NT2/D1 (cell line): ENCODE results near the gene PRX.
"Not testable (repeated sequence)": the region's sequence is repeated elsewhere in the genome, so short reads cannot be mapped to it uniquely, and the experiment has no call there.

Source experiments
- DNase-seq: peaks from one replicate; pipeline ENCODE4 v3.0.0-alpha.2; 2011; ENCODE audit warnings: low read depth, low spot score
- H3K27me3 ChIP-seq: 2 replicates; pipeline ENCODE4 v1.6.0; 2011; ENCODE audit warnings: mild to moderate bottlenecking; ENCODE audit not compliant: insufficient read length, insufficient read depth
- H3K36me3 ChIP-seq: 2 replicates; pipeline ENCODE4 v1.6.1; 2011; ENCODE audit warnings: mild to moderate bottlenecking, low read length, mixed read lengths; ENCODE audit not compliant: insufficient read depth, insufficient read length
- H3K4me1 ChIP-seq: 2 replicates; pipeline ENCODE4 v1.5.1; 2011; ENCODE audit not compliant: insufficient read depth, insufficient read length
- H3K4me3 ChIP-seq: 2 replicates; pipeline ENCODE4 v1.5.1; 2011; ENCODE audit warnings: low read depth; ENCODE audit not compliant: insufficient read length
- H3K9ac ChIP-seq: 2 replicates; pipeline ENCODE4 v1.6.0; 2011; ENCODE audit warnings: low read depth; ENCODE audit not compliant: insufficient read length
- H3K9me3 ChIP-seq: 2 replicates; pipeline ENCODE4 v1.5.1; 2011; ENCODE audit warnings: mild to moderate bottlenecking, low read length; ENCODE audit not compliant: insufficient read depth
- SUZ12 ChIP-seq: IDR thresholded peaks from 2 replicates; pipeline ENCODE4 v1.6.1; 2011; ENCODE audit not compliant: insufficient read length, insufficient read depth; ENCODE audit errors: extremely low read depth
- YY1 ChIP-seq: IDR thresholded peaks from 2 replicates; pipeline ENCODE4 v1.6.1; 2011; ENCODE audit not compliant: insufficient read length, insufficient read depth
- ZNF274 ChIP-seq: IDR thresholded peaks from 2 replicates; pipeline ENCODE4 v1.6.1; 2011; ENCODE audit warnings: mild to moderate bottlenecking, low read depth, low read length

Gene PRX

GRCh38 chr19:40377876-40378385 is 35.2 kb downstream of the PRX start:
- no peaks in the 10 kb centered on the region for H3K9me3 ChIP-seq
- peaks cover 60% of the 10 kb centered on the region for H3K36me3 ChIP-seq
- DNase-seq: no peak
- no peak overlapping the region for H3K4me3 ChIP-seq
- H3K9ac ChIP-seq: no peak overlapping the region
- TF ChIP-seq YY1: no peak
- TF ChIP-seq ZNF274: no peak
- no peak for TF ChIP-seq SUZ12
- no peaks in the 10 kb centered on the region for H3K27me3 ChIP-seq
- H3K4me1 ChIP-seq: peaks cover 5% of the 10 kb centered on the region

- TF ChIP-seq YY1 (no peak), SUZ12 (no peak), ZNF274 (no peak)
- DNase-seq: no peak
- Histone ChIP-seq H3K27me3 (no peaks in the 10 kb centered on the region), H3K9me3 (no peaks in the 10 kb centered on the region), H3K9ac (no peak overlapping the region), H3K36me3 (peaks cover 75% of the 10 kb centered on the region), H3K4me3 (no peak overlapping the region), H3K4me1 (peaks cover 9% of the 10 kb centered on the region)
Observed at GRCh38 chr19:40376286-40376862, 36.8 kb downstream of the PRX start.

GRCh38 chr19:40374084-40374483 is 39.1 kb downstream of the PRX start:
- Histone ChIP-seq H3K4me3 (no peak overlapping the region), H3K9me3 (no peaks in the 10 kb centered on the region), H3K36me3 (peaks cover 81% of the 10 kb centered on the region), H3K27me3 (no peaks in the 10 kb centered on the region), H3K9ac (no peak overlapping the region), H3K4me1 (peaks cover 8% of the 10 kb centered on the region)
- TF ChIP-seq SUZ12 (no peak), ZNF274 (no peak), YY1 (no peak)
- no peak for DNase-seq

- Histone ChIP-seq H3K4me1 (peaks cover 13% of the 10 kb centered on the region), H3K27me3 (no peaks in the 10 kb centered on the region), H3K4me3 (no peak overlapping the region), H3K9me3 (no peaks in the 10 kb centered on the region), H3K36me3 (peaks cover 81% of the 10 kb centered on the region), H3K9ac (no peak overlapping the region)
- no peak for TF ChIP-seq ZNF274
- no peak for TF ChIP-seq YY1
- no peak for TF ChIP-seq SUZ12
- DNase-seq: no peak
Observed at GRCh38 chr19:40371802-40372122, 41.4 kb downstream of the PRX start.

- DNase-seq: no peak
Observed at GRCh38 chr19:40370997-40371801, 42.0 kb downstream of the PRX start.

GRCh38 chr19:40370253-40370652 is 42.9 kb downstream of the PRX start:
- not testable (repeated sequence) for H3K9me3 ChIP-seq, DNase-seq, H3K4me3 ChIP-seq, H3K27me3 ChIP-seq, H3K9ac ChIP-seq
- Histone ChIP-seq H3K36me3 (peaks cover 70% of the 10 kb centered on the region), H3K4me1 (peaks cover 13% of the 10 kb centered on the region)

More at GRCh38 chr19:40370997-40371801, 42.0 kb downstream of the PRX start:
- H3K36me3 ChIP-seq: peaks cover 75% of the 10 kb centered on the region
- H3K4me3 ChIP-seq: no peak overlapping the region
- no peaks in the 10 kb centered on the region for H3K27me3 ChIP-seq
- peaks cover 13% of the 10 kb centered on the region for H3K4me1 ChIP-seq
- no peak overlapping the region for H3K9ac ChIP-seq
- no peaks in the 10 kb centered on the region for H3K9me3 ChIP-seq
- no peak for TF ChIP-seq SUZ12
- no peak for TF ChIP-seq ZNF274
- TF ChIP-seq YY1: no peak

- H3K4me3 ChIP-seq: no peak overlapping the region
- DNase-seq: no peak
- H3K9me3 ChIP-seq: no peaks in the 10 kb centered on the region
- H3K36me3 ChIP-seq: peaks cover 70% of the 10 kb centered on the region
- H3K27me3 ChIP-seq: no peaks in the 10 kb centered on the region
- H3K4me1 ChIP-seq: peaks cover 13% of the 10 kb centered on the region
- TF ChIP-seq ZNF274: no peak
- TF ChIP-seq SUZ12: no peak
- TF ChIP-seq YY1: no peak
- H3K9ac ChIP-seq: no peak overlapping the region
Observed at GRCh38 chr19:40369797-40370196, 43.4 kb downstream of the PRX start.
